Psoas muscle (tissue), 8 donors: ENCODE data around the gene DIPK1B. TPM values are rescaled to one million over a fixed set of nuclear protein-coding genes. Genes with fewer than 3 reads are reported as not detected.
A peak's percentile ranks its signal among the peaks of the same experiment; 100 is the strongest.

Experiments used
- ATAC-seq, 4 donors: fragments of 200-7000 bp; cut with Tn5 transposase; one replicate each; pipeline ENCODE4 v1.9.1; 2020; ENCODE audit warnings: moderate library complexity in 3 of 4, mild to moderate bottlenecking in 2 of 4
- DNase-seq, 2 donors: peaks; one replicate each; pipeline ENCODE4 v3.0.0-alpha.2; 2020
- H3K27ac ChIP-seq: fragments of 200-600 bp; one replicate; pipeline ENCODE4 v1.8.0; 2022
- H3K27me3 ChIP-seq, 3 donors: fragments of 200-600 bp in 1 of 3; one replicate each; pipeline versions ENCODE4 v1.6.1 to v1.8.0; 2013 to 2022; ENCODE audit warnings: low read length in 2 of 3, mild to moderate bottlenecking in 2 of 3, moderate library complexity in 1 of 3; ENCODE audit not compliant: insufficient read depth in 3 of 3
- H3K36me3 ChIP-seq, 2 donors: fragments of 200-600 bp in 1 of 2; one replicate each; pipeline versions ENCODE4 v1.6.1 to v1.8.0; 2013 to 2022; ENCODE audit warnings: low read depth in 1 of 2, mild to moderate bottlenecking in 1 of 2, moderate library complexity in 1 of 2; ENCODE audit not compliant: insufficient read depth in 1 of 2
- H3K4me1 ChIP-seq: fragments of 200-600 bp; one replicate; pipeline ENCODE4 v1.8.0; 2022
- H3K4me3 ChIP-seq: fragments of 200-600 bp; one replicate; pipeline ENCODE4 v1.8.0; 2022; ENCODE audit warnings: mild to moderate bottlenecking
- H3K9me3 ChIP-seq: fragments of 200-600 bp; one replicate; pipeline ENCODE4 v1.8.0; 2022
- WGBS, 3 donors: extraction: QIAGEN DNeasy Blood & Tissue Kit; methylation state at CpG; one replicate each; pipeline versions ENCODE4 v1.1.6 to v1.1.7; 2013; 5-methylcytosine and 5-hydroxymethylcytosine counted together
- intact Hi-C, 2 donors: fragments of 100-400 bp; cut with DNase I; formaldehyde crosslinking; loops; one replicate each; pipeline versions ENCODE4 v1.11.0 to v1.14.2; 2022
- polyA plus RNA-seq, 3 donors: library from polyadenylated mRNA; stranded (reverse); fragments of 200-250 nt; gene quantifications; one replicate each; pipeline ENCODE4 v1.2.3, GENCODE V29; 2013
- total RNA-seq, 4 donors: library from RNA; stranded (reverse); fragmentation: NEBNext Ultra II Directional in 2 of 4; extraction: Animal tissue kit (Norgen Biotek cat#: 25700) in 2 of 4; gene quantifications; one replicate each; pipeline versions ENCODE4 v1.2.1 to v1.2.4, GENCODE V29; 2021 to 2023
- TF ChIP-seq, protein P1 (sequence below): fragments of 200-600 bp; IDR thresholded peaks from one replicate; pipeline ENCODE4 v1.8.0; 2022; ENCODE audit warnings: antibody characterized with exemption
- donor health status: healthy with polysubstance abuse.
- donor health status: DM: no; HTN: no; CAD: no; lungs with moderate emphysema.
- donor health status: Bipolar disorder and iron deficiency.
- donor health status: healthy.
- donor health status: DM: yes; HTN: yes; CAD: no.
- donor health status: DM: no; HTN: no; CAD: no.
- donor health status: DM: no; HTN: no; CAD: no.
- donor health status: DM: yes; HTN: yes; CAD: no.

DIPK1B gene
- total and polyA plus RNA-seq, 7 donors, result 1.4 to 5.3 (median 2.4) TPM

DNA sequence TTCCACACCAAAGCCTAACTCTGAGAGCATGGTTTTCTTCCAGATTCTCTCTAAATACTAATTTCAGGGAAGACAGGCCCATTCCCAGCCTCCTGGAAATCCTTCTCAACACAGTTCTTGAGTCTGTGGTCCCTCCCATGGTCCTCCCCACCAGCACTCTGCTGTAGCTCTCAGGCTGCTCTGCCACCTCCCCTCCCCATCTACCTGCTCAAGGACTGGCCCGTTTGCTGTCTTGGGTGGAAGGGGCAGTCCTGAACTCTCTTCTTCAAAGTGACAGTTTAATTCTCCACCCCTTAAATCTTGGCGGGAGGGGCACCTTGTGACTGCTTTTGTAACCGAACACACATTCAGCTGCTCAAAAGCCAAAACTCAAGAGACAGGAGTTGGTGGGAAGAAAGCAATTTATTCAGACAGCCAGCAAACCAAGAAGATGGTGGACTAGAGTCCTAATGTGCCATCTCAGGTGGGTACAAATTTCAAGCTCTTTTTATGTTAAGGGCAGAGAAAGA lies 59.6 kb downstream of the DIPK1B start:
- DNase-seq (no peak), ATAC-seq (no peak)
- H3K36me3 ChIP-seq, result no peaks in the 10 kb centered on the region
- no peak overlapping the region for H3K4me3 ChIP-seq
- intact Hi-C loops, result no loop called here
- TF ChIP-seq, protein P1, sequence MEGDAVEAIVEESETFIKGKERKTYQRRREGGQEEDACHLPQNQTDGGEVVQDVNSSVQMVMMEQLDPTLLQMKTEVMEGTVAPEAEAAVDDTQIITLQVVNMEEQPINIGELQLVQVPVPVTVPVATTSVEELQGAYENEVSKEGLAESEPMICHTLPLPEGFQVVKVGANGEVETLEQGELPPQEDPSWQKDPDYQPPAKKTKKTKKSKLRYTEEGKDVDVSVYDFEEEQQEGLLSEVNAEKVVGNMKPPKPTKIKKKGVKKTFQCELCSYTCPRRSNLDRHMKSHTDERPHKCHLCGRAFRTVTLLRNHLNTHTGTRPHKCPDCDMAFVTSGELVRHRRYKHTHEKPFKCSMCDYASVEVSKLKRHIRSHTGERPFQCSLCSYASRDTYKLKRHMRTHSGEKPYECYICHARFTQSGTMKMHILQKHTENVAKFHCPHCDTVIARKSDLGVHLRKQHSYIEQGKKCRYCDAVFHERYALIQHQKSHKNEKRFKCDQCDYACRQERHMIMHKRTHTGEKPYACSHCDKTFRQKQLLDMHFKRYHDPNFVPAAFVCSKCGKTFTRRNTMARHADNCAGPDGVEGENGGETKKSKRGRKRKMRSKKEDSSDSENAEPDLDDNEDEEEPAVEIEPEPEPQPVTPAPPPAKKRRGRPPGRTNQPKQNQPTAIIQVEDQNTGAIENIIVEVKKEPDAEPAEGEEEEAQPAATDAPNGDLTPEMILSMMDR, result no peak
- WGBS, 3 donors, result 70 to 74% (median 70%) methylated on average over 3 of the region's 3 CpGs
- H3K27ac ChIP-seq, result no peak overlapping the region
- H3K27me3 ChIP-seq, result no peaks in the 10 kb centered on the region
- no peaks in the 10 kb centered on the region for H3K9me3 ChIP-seq
- H3K4me1 ChIP-seq, result no peaks in the 10 kb centered on the region

DNA sequence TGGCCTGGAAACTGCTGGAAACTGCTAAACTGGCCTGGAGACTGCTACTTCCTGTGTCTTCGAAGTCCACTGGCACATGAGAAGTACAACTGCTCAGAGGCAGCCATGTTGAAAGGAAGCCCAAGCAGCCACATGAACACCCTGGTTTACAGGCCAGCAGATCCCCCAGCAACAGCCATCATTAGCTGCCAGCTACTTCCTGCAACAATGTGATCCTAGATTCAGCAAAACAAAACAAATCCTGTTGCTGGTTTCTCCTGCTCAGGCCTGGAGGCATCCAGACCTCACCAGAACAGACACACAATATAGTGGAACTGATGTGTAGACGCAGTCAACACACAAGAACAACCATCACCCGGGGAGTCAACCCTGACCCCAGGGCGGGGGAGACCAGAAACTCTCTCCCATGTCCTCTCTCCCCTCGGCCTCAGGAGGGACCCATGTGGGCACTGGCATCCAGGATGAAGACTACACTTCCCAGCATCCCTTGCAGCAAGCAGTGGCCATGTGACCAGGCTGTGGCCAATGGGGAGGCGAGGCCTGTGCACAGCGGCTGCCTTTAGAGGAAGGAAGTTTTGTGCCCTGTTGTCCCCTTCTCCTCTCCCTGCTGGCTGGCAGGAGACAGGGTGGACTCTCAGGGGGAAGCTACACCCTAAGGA lies 61.1 kb downstream of the DIPK1B start:
- Histone ChIP-seq H3K36me3 (no peaks in the 10 kb centered on the region), H3K27ac (no peak overlapping the region), H3K27me3 (no peaks in the 10 kb centered on the region), H3K4me1 (no peaks in the 10 kb centered on the region), H3K9me3 (no peaks in the 10 kb centered on the region), H3K4me3 (no peak overlapping the region)
- intact Hi-C loops, result no loop called here
- ATAC-seq (peak; percentile 61 to 75 (median 70)), DNase-seq (peak in 1 of 2 donors; percentile 60)
- TF ChIP-seq, protein P1, result no peak
- WGBS, 3 donors, result 69 to 75% (median 73%) methylated on average over 7 of the region's 7 CpGs

Other genes with a start within 250 kb of the DIPK1B start
- 10 to 100 TPM; 31.5 to 40.0 (median 37.0) TPM for gene SEC16A, start 229.5 kb upstream of the DIPK1B start, total RNA-seq
- 10 to 100 TPM; 22.3 to 27.6 (median 26.1) TPM for gene SEC16A, start 229.5 kb upstream of the DIPK1B start, polyA plus RNA-seq
- gene NOTCH1, start 166.5 kb upstream of the DIPK1B start, total RNA-seq, result 10 to 100 TPM in 3 of 4 donors, 1 to 10 TPM in 1; 8.7 to 15.4 (median 12.3) TPM
- gene NOTCH1, start 166.5 kb upstream of the DIPK1B start, polyA plus RNA-seq, result 1 to 10 TPM; 1.8 to 3.8 (median 2.9) TPM
- gene EGFL7, start 49.7 kb upstream of the DIPK1B start, total RNA-seq, result 10 to 100 TPM; 47.0 to 55.3 (median 48.8) TPM
- gene EGFL7, start 49.7 kb upstream of the DIPK1B start, polyA plus RNA-seq, result 10 to 100 TPM; 34.7 to 73.4 (median 48.4) TPM
- 10 to 100 TPM; 15.5 to 46.3 (median 31.5) TPM for gene AGPAT2, start 25.1 kb upstream of the DIPK1B start, total RNA-seq
- gene AGPAT2, start 25.1 kb upstream of the DIPK1B start, polyA plus RNA-seq, result 10 to 100 TPM; 25.9 to 66.5 (median 46.8) TPM
- 1 to 10 TPM in 3 of 4 donors, not detected in 1; 3.2 to 4.9 (median 4.1) TPM for gene LCN10, start 30.4 kb downstream of the DIPK1B start, total RNA-seq
- gene LCN10, start 30.4 kb downstream of the DIPK1B start, polyA plus RNA-seq, result 1 to 10 TPM; 3.0 to 4.6 (median 4.0) TPM
- gene LCN6, start 36.0 kb downstream of the DIPK1B start, total RNA-seq, result 10 to 100 TPM in 1 of 4 donors, 1 to 10 TPM in 2, under 1 TPM in 1; 0.44 to 14.7 (median 5.5) TPM
- gene LCN6, start 36.0 kb downstream of the DIPK1B start, polyA plus RNA-seq, result 10 to 100 TPM; 10.7 to 15.0 (median 10.8) TPM
- gene LCN8, start 45.7 kb downstream of the DIPK1B start, total RNA-seq, result 1 to 10 TPM in 1 of 4 donors, under 1 TPM in 2, not detected in 1; 0.44 to 1.5 (median 0.50) TPM
- gene LCN8, start 45.7 kb downstream of the DIPK1B start, polyA plus RNA-seq, result under 1 TPM in 2 of 3 donors, not detected in 1; 0.16 to 0.17 TPM
- under 1 TPM in 1 of 4 donors, not detected in 3; 0.22 TPM for gene LCN15, start 51.9 kb downstream of the DIPK1B start, total RNA-seq
- 1 to 10 TPM in 1 of 3 donors, under 1 TPM in 1, not detected in 1; 0.14 to 1.4 TPM for gene LCN15, start 51.9 kb downstream of the DIPK1B start, polyA plus RNA-seq
- gene TMEM141, start 78.8 kb downstream of the DIPK1B start, total RNA-seq, result 10 to 100 TPM; 32.0 to 49.1 (median 45.9) TPM
- 10 to 100 TPM; 49.3 to 89.1 (median 65.1) TPM for gene TMEM141, start 78.8 kb downstream of the DIPK1B start, polyA plus RNA-seq
- not detected for gene CCDC183, start 83.8 kb downstream of the DIPK1B start, total RNA-seq
- under 1 TPM in 2 of 3 donors, not detected in 1; 0.03 to 0.08 TPM for gene CCDC183, start 83.8 kb downstream of the DIPK1B start, polyA plus RNA-seq
- 10 to 100 TPM; 74.4 to 90.5 (median 88.3) TPM for gene RABL6, start 95.4 kb downstream of the DIPK1B start, total RNA-seq
- 10 to 100 TPM; 73.0 to 82.5 (median 75.4) TPM for gene RABL6, start 95.4 kb downstream of the DIPK1B start, polyA plus RNA-seq
- 1 to 10 TPM; 1.3 to 4.9 (median 3.5) TPM for gene AJM1, start 129.9 kb downstream of the DIPK1B start, total RNA-seq
- 1 to 10 TPM; 1.6 to 2.0 (median 1.7) TPM for gene AJM1, start 129.9 kb downstream of the DIPK1B start, polyA plus RNA-seq
- gene PHPT1, start 136.8 kb downstream of the DIPK1B start, total RNA-seq, result 100 to 1,000 TPM; 154 to 272 (median 220) TPM
- gene PHPT1, start 136.8 kb downstream of the DIPK1B start, polyA plus RNA-seq, result 100 to 1,000 TPM; 228 to 295 (median 288) TPM
- gene MAMDC4, start 139.8 kb downstream of the DIPK1B start, total RNA-seq, result 1 to 10 TPM; 1.7 to 4.7 (median 3.1) TPM
- gene MAMDC4, start 139.8 kb downstream of the DIPK1B start, polyA plus RNA-seq, result 1 to 10 TPM; 2.1 to 7.9 (median 2.4) TPM
- gene EDF1, start 153.7 kb downstream of the DIPK1B start, total RNA-seq, result 100 to 1,000 TPM; 254 to 371 (median 331) TPM
- gene EDF1, start 153.7 kb downstream of the DIPK1B start, polyA plus RNA-seq, result 100 to 1,000 TPM; 241 to 534 (median 365) TPM
- 10 to 100 TPM in 2 of 4 donors, 1 to 10 TPM in 2; 5.4 to 13.2 (median 9.4) TPM for gene TRAF2, start 173.9 kb downstream of the DIPK1B start, total RNA-seq
- 10 to 100 TPM in 2 of 3 donors, 1 to 10 TPM in 1; 8.6 to 15.9 (median 11.1) TPM for gene TRAF2, start 173.9 kb downstream of the DIPK1B start, polyA plus RNA-seq
- 100 to 1,000 TPM; 135 to 236 (median 171) TPM for gene FBXW5, start 232.2 kb downstream of the DIPK1B start, total RNA-seq
- gene FBXW5, start 232.2 kb downstream of the DIPK1B start, polyA plus RNA-seq, result 100 to 1,000 TPM; 202 to 261 (median 213) TPM
- gene C8G, start 232.7 kb downstream of the DIPK1B start, total RNA-seq, result 1 to 10 TPM; 1.7 to 7.9 (median 5.9) TPM
- 1 to 10 TPM; 3.4 to 6.0 (median 4.5) TPM for gene C8G, start 232.7 kb downstream of the DIPK1B start, polyA plus RNA-seq
- gene LCN12, start 239.7 kb downstream of the DIPK1B start, total RNA-seq, result 1 to 10 TPM in 1 of 4 donors, under 1 TPM in 2, not detected in 1; 0.38 to 1.5 (median 0.48) TPM
- gene LCN12, start 239.7 kb downstream of the DIPK1B start, polyA plus RNA-seq, result under 1 TPM; 0.06 to 0.17 (median 0.13) TPM